ENCODE measurements around the gene SORCS3. TPM values are rescaled to one million over a fixed set of nuclear protein-coding genes. Genes with fewer than 3 reads are reported as not detected.

The SORCS3 gene
- total RNA-seq, 1 donor from 2014 or later, result not detected

DNA sequence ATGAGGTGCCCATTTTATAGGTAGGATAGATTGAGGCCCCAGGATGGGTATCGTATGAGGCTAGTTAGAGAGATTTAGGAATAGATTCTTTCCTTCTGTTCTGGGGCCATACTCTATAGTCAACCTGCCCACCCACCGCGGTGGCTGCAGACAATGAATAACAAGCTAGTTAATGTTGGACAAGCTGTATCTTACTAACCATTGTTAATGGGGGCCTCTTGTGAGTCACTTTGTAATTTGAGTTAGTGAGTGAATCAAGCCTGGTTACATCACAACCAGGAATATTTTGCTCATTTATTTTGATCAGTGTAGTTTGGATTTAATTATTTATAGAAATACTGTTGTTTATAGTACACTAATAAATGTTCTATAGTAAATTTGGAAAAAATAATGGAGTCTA, 7.3 kb downstream of the SORCS3 start:
- Histone ChIP-seq H3K4me1 (no peaks in the 10 kb centered on the region), H3K9me3 (no peaks in the 10 kb centered on the region), H3K27me3 (ENCODE audit: low read depth) (peaks cover 28% of the 10 kb centered on the region), H3K27ac (no peak overlapping the region), H3K4me3 (no peak overlapping the region), H3K36me3 (no peaks in the 10 kb centered on the region)
- DNase-seq (no peak), ATAC-seq (no peak)
- intact Hi-C loops (cut with DNase I), result no loop called here
- TF ChIP-seq, protein P1, sequence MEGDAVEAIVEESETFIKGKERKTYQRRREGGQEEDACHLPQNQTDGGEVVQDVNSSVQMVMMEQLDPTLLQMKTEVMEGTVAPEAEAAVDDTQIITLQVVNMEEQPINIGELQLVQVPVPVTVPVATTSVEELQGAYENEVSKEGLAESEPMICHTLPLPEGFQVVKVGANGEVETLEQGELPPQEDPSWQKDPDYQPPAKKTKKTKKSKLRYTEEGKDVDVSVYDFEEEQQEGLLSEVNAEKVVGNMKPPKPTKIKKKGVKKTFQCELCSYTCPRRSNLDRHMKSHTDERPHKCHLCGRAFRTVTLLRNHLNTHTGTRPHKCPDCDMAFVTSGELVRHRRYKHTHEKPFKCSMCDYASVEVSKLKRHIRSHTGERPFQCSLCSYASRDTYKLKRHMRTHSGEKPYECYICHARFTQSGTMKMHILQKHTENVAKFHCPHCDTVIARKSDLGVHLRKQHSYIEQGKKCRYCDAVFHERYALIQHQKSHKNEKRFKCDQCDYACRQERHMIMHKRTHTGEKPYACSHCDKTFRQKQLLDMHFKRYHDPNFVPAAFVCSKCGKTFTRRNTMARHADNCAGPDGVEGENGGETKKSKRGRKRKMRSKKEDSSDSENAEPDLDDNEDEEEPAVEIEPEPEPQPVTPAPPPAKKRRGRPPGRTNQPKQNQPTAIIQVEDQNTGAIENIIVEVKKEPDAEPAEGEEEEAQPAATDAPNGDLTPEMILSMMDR (IDR thresholded peaks at IDR 0.05), result no peak

DNA sequence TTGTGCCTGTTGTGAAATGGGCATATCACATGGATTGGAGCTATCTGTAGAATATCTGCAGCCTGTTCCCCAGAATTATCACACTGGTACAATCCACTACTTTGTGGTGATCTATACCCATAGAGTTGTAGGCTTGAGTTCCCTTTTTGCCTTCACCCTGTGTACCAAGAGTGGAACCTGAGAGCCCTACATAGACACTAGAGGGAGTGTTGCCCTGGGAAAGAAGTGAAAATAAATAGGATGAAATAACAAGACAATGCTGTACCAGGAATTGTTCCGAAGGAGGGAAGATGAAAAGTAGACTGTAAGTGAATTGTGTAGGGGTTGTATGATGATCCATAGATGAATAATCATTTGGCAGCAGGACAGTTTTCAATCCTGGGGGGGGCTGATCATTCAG, 9.0 kb downstream of the SORCS3 start:
- intact Hi-C loops (cut with DNase I), result no loop called here
- H3K27ac ChIP-seq, result no peak overlapping the region
- peaks cover 17% of the 10 kb centered on the region for H3K27me3 ChIP-seq (ENCODE audit: low read depth)
- H3K9me3 ChIP-seq, result no peaks in the 10 kb centered on the region
- H3K4me3 ChIP-seq, result no peak overlapping the region
- H3K36me3 ChIP-seq, result no peaks in the 10 kb centered on the region
- ATAC-seq (no peak), DNase-seq (no peak)
- H3K4me1 ChIP-seq, result no peaks in the 10 kb centered on the region
- TF ChIP-seq, protein P1 (IDR thresholded peaks at IDR 0.05), result no peak

DNA sequence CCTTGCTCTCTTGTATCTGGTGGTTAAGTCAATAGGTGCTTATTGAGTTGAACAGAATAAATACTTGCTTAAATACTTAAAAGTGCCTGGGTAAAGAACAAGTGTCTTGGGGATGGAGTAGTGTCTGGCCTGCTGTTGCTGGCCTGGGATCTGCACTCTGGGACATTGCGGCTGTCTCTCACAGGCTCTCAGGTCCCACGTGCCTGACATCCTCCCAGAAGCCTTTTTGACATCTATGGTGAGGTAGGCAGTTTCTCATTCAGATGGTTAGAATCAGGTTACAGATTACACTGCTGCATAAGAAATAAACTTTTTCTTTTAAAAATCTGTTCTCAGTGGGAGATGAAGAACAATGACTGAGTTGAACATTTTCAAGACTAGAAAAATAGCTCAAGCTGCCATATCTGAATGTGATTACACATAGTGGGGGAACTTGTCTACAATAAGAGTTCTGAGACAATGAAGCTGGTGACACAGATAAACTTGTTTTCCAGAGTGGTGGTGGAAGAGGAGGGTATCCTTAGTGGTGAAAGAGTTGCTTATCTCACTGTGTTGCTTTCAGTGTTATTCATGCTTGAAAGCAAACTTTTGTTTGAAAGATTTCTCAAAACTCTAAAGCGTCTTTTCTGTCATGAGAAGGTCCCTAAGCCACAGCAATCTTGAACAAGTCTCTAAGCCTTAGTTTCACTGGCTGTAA, 9.7 kb downstream of the SORCS3 start:
- H3K9me3 ChIP-seq, result no peaks in the 10 kb centered on the region
- intact Hi-C loops (cut with DNase I), result no loop called here
- H3K36me3 ChIP-seq, result no peaks in the 10 kb centered on the region
- no peak for ATAC-seq
- no peak overlapping the region for H3K27ac ChIP-seq
- H3K27me3 ChIP-seq (ENCODE audit: low read depth), result peaks cover 11% of the 10 kb centered on the region
- no peak for DNase-seq
- no peak overlapping the region for H3K4me3 ChIP-seq
- TF ChIP-seq, protein P1 (IDR thresholded peaks at IDR 0.05), result no peak
- H3K4me1 ChIP-seq, result no peaks in the 10 kb centered on the region

DNA sequence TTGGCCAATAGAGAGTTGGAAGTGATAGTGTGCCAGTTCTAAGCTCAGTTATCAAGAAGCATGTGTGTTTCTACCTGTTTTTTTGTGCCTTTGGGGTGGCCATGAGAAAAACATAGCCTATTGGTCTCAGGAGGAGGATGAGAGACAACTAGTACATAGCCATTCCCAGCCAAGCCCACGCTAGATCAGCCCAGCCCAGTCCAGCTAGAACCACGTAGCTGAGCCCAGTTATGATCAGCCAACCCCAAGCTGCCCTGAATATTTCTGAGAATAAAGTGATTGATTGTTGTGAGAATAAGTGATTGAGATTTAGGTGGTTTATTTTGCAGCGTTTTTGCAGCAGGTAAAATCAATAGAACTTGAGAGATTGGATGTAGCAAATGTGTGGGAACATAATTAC, 15.9 kb downstream of the SORCS3 start:
- Histone ChIP-seq H3K9me3 (no peaks in the 10 kb centered on the region), H3K4me3 (no peak overlapping the region), H3K27ac (no peak overlapping the region), H3K27me3 (ENCODE audit: low read depth) (peaks cover 7% of the 10 kb centered on the region), H3K4me1 (no peaks in the 10 kb centered on the region), H3K36me3 (no peaks in the 10 kb centered on the region)
- no peak for ATAC-seq
- TF ChIP-seq, protein P1 (IDR thresholded peaks at IDR 0.05), result no peak
- DNase-seq, result no peak
- intact Hi-C loops (cut with DNase I), result no loop called here

DNA sequence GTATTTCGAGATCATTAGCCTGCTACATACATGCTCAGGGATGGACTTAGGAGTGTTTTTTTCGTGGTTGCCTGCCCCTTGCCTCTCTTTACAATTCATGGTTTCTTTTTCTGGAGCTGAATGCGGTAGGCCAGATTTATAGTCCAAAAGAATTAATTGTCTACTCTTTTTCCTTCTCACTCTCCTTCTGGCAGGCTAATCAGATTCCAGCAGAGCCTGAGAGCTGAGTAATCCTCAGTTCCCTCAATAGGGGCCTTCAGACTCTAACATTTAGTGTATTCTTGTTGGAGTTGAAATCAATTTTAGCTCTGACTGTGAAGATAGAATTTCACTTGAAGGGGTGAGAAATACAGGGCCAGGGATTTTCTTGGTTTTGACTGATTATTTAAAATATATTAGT, 16.4 kb downstream of the SORCS3 start:
- TF ChIP-seq, protein P1 (IDR thresholded peaks at IDR 0.05), result no peak
- Histone ChIP-seq H3K4me3 (no peak overlapping the region), H3K27ac (no peak overlapping the region), H3K9me3 (no peaks in the 10 kb centered on the region), H3K36me3 (no peaks in the 10 kb centered on the region), H3K27me3 (ENCODE audit: low read depth) (peaks cover 7% of the 10 kb centered on the region), H3K4me1 (no peaks in the 10 kb centered on the region)
- DNase-seq, result no peak
- ATAC-seq, result no peak
- intact Hi-C loops (cut with DNase I), result no loop called here

Measured in lower lobe of right lung (tissue), 2 donors.